Activated CD4-positive, alpha-beta memory T cell treated with anti-CD3 and anti-CD28 coated beads for 36 hours (primary cell): Measurements from ENCODE around the gene FMN1. TPM values are rescaled to one million over a fixed set of nuclear protein-coding genes. Genes with fewer than 3 reads are reported as not detected.

Experiments used
- CTCF ChIA-PET: fragments of 350-600 bp; sonication (Branson Sonifier 250); formaldehyde crosslinking; loops from one replicate; lab custom pipeline; 2021; ENCODE audit warnings: antibody characterized with exemption, inconsistent platforms; lab: Charles Lee
- POLR2A ChIA-PET: fragments of 350-600 bp; sonication (Branson Sonifier 250); formaldehyde crosslinking; loops from one replicate; lab custom pipeline; 2021; ENCODE audit warnings: antibody characterized with exemption; lab: Charles Lee
- DNase-seq: peaks from one replicate; pipeline ENCODE4 v3.0.0-alpha.2; 2020
- H3K27ac Mint-ChIP-seq: one replicate; pipeline ENCODE4 v1.8.0; 2021; ENCODE audit warnings: mixed read lengths
- H3K27me3 Mint-ChIP-seq: one replicate; pipeline ENCODE4 v1.8.0; 2021; ENCODE audit warnings: mixed read lengths
- H3K36me3 Mint-ChIP-seq: one replicate; pipeline ENCODE4 v1.8.0; 2021; ENCODE audit warnings: mixed read lengths
- H3K4me1 Mint-ChIP-seq: one replicate; pipeline ENCODE4 v1.8.0; 2021; ENCODE audit warnings: low read depth, mixed read lengths
- H3K4me3 Mint-ChIP-seq: one replicate; pipeline ENCODE4 v1.8.0; 2021; ENCODE audit warnings: mild to moderate bottlenecking, mixed read lengths
- H3K9me3 Mint-ChIP-seq: one replicate; pipeline ENCODE4 v1.8.0; 2021; ENCODE audit warnings: mixed read lengths
- intact Hi-C: fragments of 100-400 bp; cut with micrococcal nuclease; formaldehyde crosslinking; loops from one replicate; pipeline ENCODE4 v1.15.1; 2023
- total RNA-seq, 2 experiments: library from RNA; stranded (reverse); gene quantifications; one replicate each; pipeline ENCODE4 v1.2.3, GENCODE V29; 2021

Gene FMN1
- total RNA-seq, 2 experiments from 2014 or later: 0.05 TPM; not detected in 1

- ChIA-PET POLR2A (no interaction called here), CTCF (no interaction called here)
- intact Hi-C loops: no loop called here
- no peak overlapping the region for H3K4me3 Mint-ChIP-seq
- DNase-seq: no peak
- no peaks in the 10 kb centered on the region for H3K4me1 Mint-ChIP-seq
- H3K27ac Mint-ChIP-seq: no peak overlapping the region
- H3K27me3 Mint-ChIP-seq: peaks cover 34% of the 10 kb centered on the region
- H3K36me3 Mint-ChIP-seq: no peaks in the 10 kb centered on the region
- no peaks in the 10 kb centered on the region for H3K9me3 Mint-ChIP-seq
Observed at GRCh38 chr15:32730677-32731654, 463.5 kb downstream of the FMN1 start.

- DNase-seq: no peak
Observed at GRCh38 chr15:32729700-32730395, 464.7 kb downstream of the FMN1 start.

GRCh38 chr15:32723171-32723948, 471.2 kb downstream of the FMN1 start:
- Mint-ChIP-seq H3K27me3 (peaks cover 65% of the 10 kb centered on the region), H3K4me1 (peaks cover 16% of the 10 kb centered on the region), H3K4me3 (no peak overlapping the region), H3K27ac (no peak overlapping the region), H3K9me3 (peaks cover 2% of the 10 kb centered on the region), H3K36me3 (peaks cover 2% of the 10 kb centered on the region)
- CTCF ChIA-PET: interaction anchor here (2.8 kb wide), 1 partner anchor 61 kb away, joined by 8 read pairs; no protein-coding TSS in a partner anchor
- DNase-seq: no peak
- intact Hi-C loops: no loop called here
- POLR2A ChIA-PET: no interaction called here

More at GRCh38 chr15:32729700-32730395, 464.7 kb downstream of the FMN1 start:
- H3K9me3 Mint-ChIP-seq: peaks cover 2% of the 10 kb centered on the region
- intact Hi-C loops: no loop called here
- H3K4me1 Mint-ChIP-seq: no peaks in the 10 kb centered on the region
- H3K27me3 Mint-ChIP-seq: peaks cover 35% of the 10 kb centered on the region
- no peak overlapping the region for H3K27ac Mint-ChIP-seq
- no peak overlapping the region for H3K4me3 Mint-ChIP-seq
- no peaks in the 10 kb centered on the region for H3K36me3 Mint-ChIP-seq
- ChIA-PET POLR2A (no interaction called here), CTCF (no interaction called here)

GRCh38 chr15:32722136-32722535, 472.4 kb downstream of the FMN1 start:
- peaks cover 2% of the 10 kb centered on the region for H3K9me3 Mint-ChIP-seq
- H3K27ac Mint-ChIP-seq: no peak overlapping the region
- ChIA-PET CTCF (interaction anchor here (2.8 kb wide), 1 partner anchor 59 kb away, joined by 8 read pairs; no protein-coding TSS in a partner anchor), POLR2A (no interaction called here)
- intact Hi-C loops: no loop called here
- no peak overlapping the region for H3K4me3 Mint-ChIP-seq
- H3K27me3 Mint-ChIP-seq: peaks cover 68% of the 10 kb centered on the region
- peaks cover 2% of the 10 kb centered on the region for H3K36me3 Mint-ChIP-seq
- DNase-seq: no peak
- peaks cover 21% of the 10 kb centered on the region for H3K4me1 Mint-ChIP-seq

- intact Hi-C loops: no loop called here
- H3K9me3 Mint-ChIP-seq: peaks cover 2% of the 10 kb centered on the region
Observed at GRCh38 chr15:32721596-32721995, 472.9 kb downstream of the FMN1 start.

GRCh38 chr15:32718821-32719716, 475.4 kb downstream of the FMN1 start:
- Mint-ChIP-seq H3K27me3 (peaks cover 69% of the 10 kb centered on the region), H3K4me3 (no peak overlapping the region), H3K4me1 (peaks cover 27% of the 10 kb centered on the region), H3K36me3 (no peaks in the 10 kb centered on the region), H3K9me3 (no peaks in the 10 kb centered on the region), H3K27ac (no peak overlapping the region)
- DNase-seq: no peak
- intact Hi-C loops: no loop called here
- ChIA-PET CTCF (no interaction called here), POLR2A (no interaction called here)

More at GRCh38 chr15:32721596-32721995, 472.9 kb downstream of the FMN1 start:
- POLR2A ChIA-PET: no interaction called here
- Mint-ChIP-seq H3K27me3 (peaks cover 68% of the 10 kb centered on the region), H3K4me3 (no peak overlapping the region), H3K36me3 (peaks cover 2% of the 10 kb centered on the region), H3K27ac (no peak overlapping the region), H3K4me1 (peaks cover 27% of the 10 kb centered on the region)
- CTCF ChIA-PET: interaction anchor here (2.8 kb wide), 1 partner anchor 59 kb away, joined by 8 read pairs; no protein-coding TSS in a partner anchor
- DNase-seq: no peak

- no peak for DNase-seq
- Mint-ChIP-seq H3K4me3 (no peak overlapping the region), H3K27me3 (peaks cover 71% of the 10 kb centered on the region), H3K36me3 (no peaks in the 10 kb centered on the region), H3K4me1 (peaks cover 23% of the 10 kb centered on the region), H3K27ac (no peak overlapping the region), H3K9me3 (no peaks in the 10 kb centered on the region)
- ChIA-PET CTCF (no interaction called here), POLR2A (no interaction called here)
- intact Hi-C loops: no loop called here
Observed at GRCh38 chr15:32718227-32718820, 476.2 kb downstream of the FMN1 start.

- Mint-ChIP-seq H3K4me3 (no peak within 1 kb of the TSS), H3K4me1 (peaks cover 21% of the 10 kb centered on the region), H3K36me3 (no peaks in the 10 kb centered on the region), H3K9me3 (no peaks in the 10 kb centered on the region), H3K27me3 (peaks cover 72% of the 10 kb centered on the region), H3K27ac (no peak within 1 kb of the TSS)
- DNase-seq: no peak
- POLR2A ChIA-PET: no interaction called here
- intact Hi-C loops: no loop called here
- CTCF ChIA-PET: interaction anchor here (0.8 kb wide), 1 partner anchor 56 kb away, joined by 3 read pairs; no protein-coding TSS in a partner anchor
Observed at GRCh38 chr15:32717426-32718226, 476.9 kb downstream of the FMN1 start, which contains the start of gene GREM1. TSS of gene GREM1 (plus strand) at chr15:32718004. CDS start at chr15:32730691, 12,687 bp downstream.

- intact Hi-C loops: no loop called here
- ChIA-PET CTCF (interaction anchor here (0.8 kb wide), 1 partner anchor 55 kb away, joined by 3 read pairs; no protein-coding TSS in a partner anchor), POLR2A (no interaction called here)
- Mint-ChIP-seq H3K9me3 (no peaks in the 10 kb centered on the region), H3K36me3 (no peaks in the 10 kb centered on the region), H3K27ac (no peak overlapping the region), H3K27me3 (peaks cover 67% of the 10 kb centered on the region), H3K4me3 (no peak overlapping the region), H3K4me1 (peaks cover 21% of the 10 kb centered on the region)
- DNase-seq: no peak
Observed at GRCh38 chr15:32716915-32717425, 477.5 kb downstream of the FMN1 start.
